Neutrophil (primary cell): ENCODE measurements around the gene DCPS.
"Not testable (repeated sequence)": the region's sequence is repeated elsewhere in the genome, so short reads cannot be mapped to it uniquely, and the experiment has no call there.

Experiments
- H3K27ac ChIP-seq: fragments of 200-600 bp; sonication (generic); 2 replicates; pipeline ENCODE4 v1.5.1; 2016; ENCODE audit warnings: mild to moderate bottlenecking, moderate library complexity
- H3K27me3 ChIP-seq: fragments of 200-600 bp; sonication (generic); 2 replicates; pipeline ENCODE4 v1.6.0; 2016; ENCODE audit warnings: mild to moderate bottlenecking
- H3K36me3 ChIP-seq: fragments of 200-600 bp; sonication (generic); 2 replicates; pipeline ENCODE4 v1.5.1; 2017
- H3K4me1 ChIP-seq, 2 experiments: fragments of 200-600 bp in 1 of 2; sonication (generic) in 1 of 2; 1 replicate in 1 of 2; 2 replicates in 1 of 2; pipeline versions ENCODE4 v1.5.1 to v1.6.1; 2013 to 2016; ENCODE audit warnings: low read depth in 1 of 2, low read length in 1 of 2, mild to moderate bottlenecking in 1 of 2, moderate library complexity in 1 of 2; ENCODE audit not compliant: control insufficient read depth in 1 of 2, insufficient read depth in 1 of 2
- H3K4me3 ChIP-seq, 2 experiments: fragments of 200-600 bp in 1 of 2; sonication (generic) in 1 of 2; 1 replicate in 1 of 2; 2 replicates in 1 of 2; pipeline ENCODE4 v1.5.1; 2013 to 2016; ENCODE audit warnings: low read depth in 1 of 2, low read length in 1 of 2, mild to moderate bottlenecking in 1 of 2, moderate library complexity in 1 of 2
- H3K9me3 ChIP-seq: fragments of 200-600 bp; sonication (generic); 2 replicates; pipeline ENCODE4 v1.5.1; 2016
- CTCF ChIP-seq: fragments of 200-600 bp; sonication (generic); IDR thresholded peaks from 2 replicates; pipeline ENCODE4 v1.5.1; 2016; ENCODE audit warnings: antibody characterized with exemption

DCPS gene

GRCh38 chr11:126345759-126346585 is 42.1 kb downstream of the DCPS start:
- no peak for TF ChIP-seq CTCF
- Histone ChIP-seq H3K9me3 (no peaks in the 10 kb centered on the region), H3K36me3 (peaks cover 23% of the 10 kb centered on the region), H3K27ac (peak overlapping the region; percentile 100), H3K27me3 (no peaks in the 10 kb centered on the region), H3K4me3 (peak overlapping the region; percentile 37 to 52), H3K4me1 (peaks cover 33 to 38% of the 10 kb centered on the region in 2 experiments)

- Histone ChIP-seq H3K4me3 (peak overlapping the region; percentile 37 to 52), H3K4me1 (peaks cover 39 to 44% of the 10 kb centered on the region in 2 experiments), H3K27me3 (no peaks in the 10 kb centered on the region), H3K36me3 (peaks cover 17% of the 10 kb centered on the region), H3K27ac (peak overlapping the region; percentile 100), H3K9me3 (no peaks in the 10 kb centered on the region)
- TF ChIP-seq CTCF, result no peak
Measured at GRCh38 chr11:126346586-126346940, 42.7 kb downstream of the DCPS start.

- Histone ChIP-seq H3K4me3 (peak overlapping the region; percentile 37 to 52), H3K36me3 (peaks cover 13% of the 10 kb centered on the region), H3K27ac (peak overlapping the region; percentile 100), H3K4me1 (peaks cover 43 to 48% of the 10 kb centered on the region in 2 experiments)
- H3K27me3 ChIP-seq, H3K9me3 ChIP-seq: not testable (repeated sequence)
Measured at GRCh38 chr11:126346946-126347345, 43.1 kb downstream of the DCPS start.

GRCh38 chr11:126347751-126348668 is 44.1 kb downstream of the DCPS start:
- Histone ChIP-seq H3K27ac (peak overlapping the region; percentile 100), H3K9me3 (no peaks in the 10 kb centered on the region), H3K27me3 (no peaks in the 10 kb centered on the region), H3K4me1 (peaks cover 54 to 59% of the 10 kb centered on the region in 2 experiments), H3K4me3 (no peak overlapping the region), H3K36me3 (peaks cover 11% of the 10 kb centered on the region)
- TF ChIP-seq CTCF, result no peak

- no peak overlapping the region for H3K4me3 ChIP-seq
- TF ChIP-seq CTCF, result no peak
- H3K9me3 ChIP-seq, result no peaks in the 10 kb centered on the region
- peaks cover 11% of the 10 kb centered on the region for H3K36me3 ChIP-seq
- peaks cover 64 to 68% of the 10 kb centered on the region in 2 experiments for H3K4me1 ChIP-seq
- peak overlapping the region; percentile 100 for H3K27ac ChIP-seq
- no peaks in the 10 kb centered on the region for H3K27me3 ChIP-seq
Measured at GRCh38 chr11:126348806-126349582, 45.1 kb downstream of the DCPS start.
